ACC112 (cell line): ENCODE measurements around the gene NOL9.
"Not testable (repeated sequence)": the region's sequence is repeated elsewhere in the genome, so short reads cannot be mapped to it uniquely, and the experiment has no call there.

Experiments
- H2AFZ ChIP-seq: fragments of 200-600 bp; sonication (generic); one replicate; pipeline ENCODE4 v1.6.0; 2017; ENCODE audit warnings: antibody characterized with exemption, low read length; ENCODE audit not compliant: unreplicated experiment
- H3K27ac ChIP-seq: fragments of 200-600 bp; sonication (generic); 2 replicates; pipeline ENCODE4 v1.5.1; 2014; ENCODE audit warnings: low read depth, mild to moderate bottlenecking, antibody characterized with exemption, low read length, moderate library complexity
- H3K27me3 ChIP-seq: fragments of 200-600 bp; sonication (generic); 2 replicates; pipeline ENCODE4 v1.6.1; 2014; ENCODE audit warnings: mild to moderate bottlenecking, antibody characterized with exemption, low read length, moderate library complexity, mixed read lengths; ENCODE audit not compliant: insufficient read depth
- H3K36me3 ChIP-seq: fragments of 200-600 bp; sonication (generic); 2 replicates; pipeline ENCODE4 v1.6.1; 2016; ENCODE audit warnings: mild to moderate bottlenecking, antibody characterized with exemption, low read length, moderate library complexity, mixed read lengths; ENCODE audit not compliant: insufficient read depth
- H3K4me1 ChIP-seq: fragments of 200-600 bp; sonication (generic); one replicate; pipeline ENCODE4 v1.6.1; 2016; ENCODE audit warnings: low read length, mixed read lengths; ENCODE audit not compliant: insufficient read depth, unreplicated experiment, control insufficient read depth
- H3K4me3 ChIP-seq: fragments of 200-600 bp; sonication (generic); 2 replicates; pipeline ENCODE4 v1.5.1; 2014; ENCODE audit warnings: mild to moderate bottlenecking, low read depth, low read length
- H3K79me2 ChIP-seq: fragments of 200-600 bp; sonication (generic); one replicate; pipeline ENCODE4 v1.6.0; 2016; ENCODE audit warnings: low read length; ENCODE audit not compliant: control insufficient read depth, unreplicated experiment, insufficient read depth

NOL9 gene

GRCh38 chr1:6554031-6554906 is at the start of gene NOL9:
NOL9 (minus strand) TSS chr1:6554513; CDS start chr1:6554502, 11 bp downstream.
- Histone ChIP-seq H3K27ac (no peak within 1 kb of the TSS), H3K27me3 (no peaks in the 10 kb centered on the region), H3K4me1 (peaks cover 10% of the 10 kb centered on the region), H3K79me2 (peaks cover 26% of the 10 kb centered on the region), H2AFZ (peak within 1 kb of the TSS; percentile 55), H3K36me3 (peaks cover 5% of the 10 kb centered on the region; the same call in 1 of the 2 replicates), H3K4me3 (peak within 1 kb of the TSS; percentile 93)

GRCh38 chr1:6603238-6603914 is 49.1 kb upstream of the NOL9 start:
- Histone ChIP-seq H2AFZ (peak overlapping the region; percentile 81), H3K4me3 (peak overlapping the region; percentile 95), H3K4me1 (peaks cover 27% of the 10 kb centered on the region), H3K27me3 (no peaks in the 10 kb centered on the region), H3K36me3 (no peaks in the 10 kb centered on the region), H3K79me2 (peaks cover 38% of the 10 kb centered on the region), H3K27ac (peak overlapping the region; percentile 99)

- H2AFZ ChIP-seq: peak within 1 kb of the TSS; percentile 81
- peak within 1 kb of the TSS; percentile 99 for H3K27ac ChIP-seq
- H3K36me3 ChIP-seq: no peaks in the 10 kb centered on the region
- H3K4me3 ChIP-seq: peak within 1 kb of the TSS; percentile 95
- H3K79me2 ChIP-seq: peaks cover 44% of the 10 kb centered on the region
- no peaks in the 10 kb centered on the region for H3K27me3 ChIP-seq
- peaks cover 31% of the 10 kb centered on the region for H3K4me1 ChIP-seq
These were observed 48.4 kb upstream of the NOL9 start, which contains the start of gene KLHL21 for GRCh38 chr1:6602669-6603237. KLHL21 (minus strand) TSS chr1:6602869; CDS start chr1:6602817, 52 bp downstream.

GRCh38 chr1:6601923-6602668 is 47.8 kb upstream of the NOL9 start:
- no peak overlapping the region for H2AFZ ChIP-seq
- H3K27me3 ChIP-seq: no peaks in the 10 kb centered on the region
- peaks cover under 1% of the 10 kb centered on the region; the same call in 1 of the 2 replicates for H3K36me3 ChIP-seq
- H3K4me1 ChIP-seq: peaks cover 37% of the 10 kb centered on the region
- H3K27ac ChIP-seq: peak overlapping the region; percentile 99
- H3K79me2 ChIP-seq: peaks cover 50% of the 10 kb centered on the region
- H3K4me3 ChIP-seq: peak overlapping the region; percentile 95

GRCh38 chr1:6601049-6601922 is 47.0 kb upstream of the NOL9 start:
- Histone ChIP-seq H2AFZ (no peak overlapping the region), H3K4me1 (peaks cover 38% of the 10 kb centered on the region), H3K27ac (peak overlapping the region; percentile 99), H3K27me3 (no peaks in the 10 kb centered on the region), H3K36me3 (peaks cover 4% of the 10 kb centered on the region; the same call in 1 of the 2 replicates), H3K4me3 (peak overlapping the region; percentile 95), H3K79me2 (peaks cover 58% of the 10 kb centered on the region)

GRCh38 chr1:6600410-6601048 is 46.2 kb upstream of the NOL9 start:
- H2AFZ ChIP-seq: no peak overlapping the region
- no peaks in the 10 kb centered on the region for H3K27me3 ChIP-seq
- H3K4me1 ChIP-seq: peaks cover 38% of the 10 kb centered on the region
- peaks cover 4% of the 10 kb centered on the region; the same call in 1 of the 2 replicates for H3K36me3 ChIP-seq
- peaks cover 66% of the 10 kb centered on the region for H3K79me2 ChIP-seq
- peak overlapping the region; percentile 95 for H3K4me3 ChIP-seq
- H3K27ac ChIP-seq: peak overlapping the region; percentile 99

GRCh38 chr1:6599991-6600390 is 45.7 kb upstream of the NOL9 start:
- not testable (repeated sequence) for H2AFZ ChIP-seq, H3K36me3 ChIP-seq, H3K27me3 ChIP-seq
- Histone ChIP-seq H3K79me2 (peaks cover 67% of the 10 kb centered on the region), H3K27ac (peak overlapping the region; percentile 99), H3K4me3 (peak overlapping the region; percentile 95), H3K4me1 (peaks cover 34% of the 10 kb centered on the region)

GRCh38 chr1:6599141-6599975 is 45.0 kb upstream of the NOL9 start:
- peaks cover 4% of the 10 kb centered on the region; the same call in 1 of the 2 replicates for H3K36me3 ChIP-seq
- peak overlapping the region; percentile 69 for H3K4me3 ChIP-seq
- H3K27ac ChIP-seq: no peak overlapping the region

More at GRCh38 chr1:6599141-6599975, 45.0 kb upstream of the NOL9 start:
- Histone ChIP-seq H3K27me3 (no peaks in the 10 kb centered on the region), H3K79me2 (peaks cover 67% of the 10 kb centered on the region), H3K4me1 (peaks cover 28% of the 10 kb centered on the region), H2AFZ (no peak overlapping the region)
